Caco-2 (cell line): Measurements from ENCODE around the gene ARHGEF7. TPM values are rescaled to one million over a fixed set of nuclear protein-coding genes. Genes with fewer than 3 reads are reported as not detected.

Experiments
- BruUV-seq: library from RNA; stranded (reverse); fragments of 400-500 nt; replicated peaks from 2 replicates; lab custom pipeline; 2021; lab: Mats Ljungman, UMichigan
- CTCF ChIA-PET: fragments of 300-600 bp; sonication (Branson Sonifier 250); formaldehyde crosslinking; loops from one replicate; lab custom pipeline; 2022; ENCODE audit warnings: antibody characterized with exemption; lab: Charles Lee
- POLR2A ChIA-PET: fragments of 300-600 bp; sonication (Branson Sonifier 250); formaldehyde crosslinking; loops from one replicate; lab custom pipeline; 2022; ENCODE audit warnings: antibody characterized with exemption; lab: Charles Lee
- DNase-seq, 2 experiments: peaks; one replicate each; pipeline versions ENCODE4 v3.0.0 to v3.0.0-alpha.2; 2020 to 2022
- H3K27me3 ChIP-seq: replicated peaks from 2 replicates; pipeline ENCODE4 v1.6.0; 2011; ENCODE audit warnings: low read length; ENCODE audit not compliant: control insufficient read depth, insufficient read depth
- H3K36me3 ChIP-seq: 2 replicates; pipeline ENCODE4 v1.5.1; 2011; ENCODE audit warnings: low read length; ENCODE audit not compliant: control insufficient read depth, insufficient read depth
- H3K4me1 ChIP-seq: fragments of 250-450 bp; sonication (Bioruptor Pico); 2 replicates; pipeline ENCODE4 v1.5.1; 2020; ENCODE audit warnings: mild to moderate bottlenecking
- H3K4me3 ChIP-seq: 2 replicates; pipeline ENCODE4 v1.5.1; 2011; ENCODE audit warnings: low read depth, mild to moderate bottlenecking, control low read depth, low read length
- H3K9me3 ChIP-seq: fragments of 250-450 bp; sonication (Bioruptor Pico); 2 replicates; pipeline ENCODE4 v1.5.1; 2020; ENCODE audit warnings: mild to moderate bottlenecking, moderate library complexity
- H3K27ac Mint-ChIP-seq: one replicate; pipeline ENCODE4 v1.8.0; 2022; ENCODE audit warnings: mixed read lengths; ENCODE audit not compliant: unreplicated experiment
- H3K27me3 Mint-ChIP-seq: one replicate; pipeline ENCODE4 v1.8.0; 2022; ENCODE audit warnings: mixed read lengths; ENCODE audit not compliant: insufficient read depth, unreplicated experiment
- H3K36me3 Mint-ChIP-seq: one replicate; pipeline ENCODE4 v1.8.0; 2022; ENCODE audit warnings: mild to moderate bottlenecking, mixed read lengths; ENCODE audit not compliant: insufficient read depth, unreplicated experiment
- H3K4me1 Mint-ChIP-seq: one replicate; pipeline ENCODE4 v1.8.0; 2022; ENCODE audit warnings: low read depth, mixed read lengths; ENCODE audit not compliant: unreplicated experiment
- H3K4me3 Mint-ChIP-seq: one replicate; pipeline ENCODE4 v1.8.0; 2022; ENCODE audit warnings: mild to moderate bottlenecking, moderate library complexity, mixed read lengths; ENCODE audit not compliant: unreplicated experiment
- H3K9me3 Mint-ChIP-seq: one replicate; pipeline ENCODE4 v1.8.0; 2022; ENCODE audit warnings: mixed read lengths; ENCODE audit not compliant: unreplicated experiment
- intact Hi-C: fragments of 100-400 bp; cut with micrococcal nuclease; formaldehyde crosslinking; loops from one replicate; pipeline ENCODE4 v1.10.0; 2022; ENCODE audit not compliant: unreplicated experiment
- total RNA-seq: library from RNA; stranded (reverse); gene quantifications from 2 replicates; pipeline ENCODE4 v1.2.3, GENCODE V29; 2022
- TF ChIP-seq, protein P1 (sequence below), 2 experiments: fragments of 200-600 bp in 1 of 2; IDR thresholded peaks; 1 replicate in 1 of 2; 2 replicates in 1 of 2; pipeline versions ENCODE4 v1.5.1 to v1.8.0; 2011 to 2022; ENCODE audit warnings: antibody characterized with exemption in 1 of 2, control low read depth in 1 of 2, inconsistent platforms in 1 of 2, low read depth in 1 of 2, low read length in 1 of 2, mild to moderate bottlenecking in 1 of 2, moderate library complexity in 1 of 2; ENCODE audit not compliant: insufficient read depth in 1 of 2, severe bottlenecking in 1 of 2, unreplicated experiment in 1 of 2

Gene ARHGEF7
- total RNA-seq, 1 experiment from 2014 or later: 60.5 TPM

DNA sequence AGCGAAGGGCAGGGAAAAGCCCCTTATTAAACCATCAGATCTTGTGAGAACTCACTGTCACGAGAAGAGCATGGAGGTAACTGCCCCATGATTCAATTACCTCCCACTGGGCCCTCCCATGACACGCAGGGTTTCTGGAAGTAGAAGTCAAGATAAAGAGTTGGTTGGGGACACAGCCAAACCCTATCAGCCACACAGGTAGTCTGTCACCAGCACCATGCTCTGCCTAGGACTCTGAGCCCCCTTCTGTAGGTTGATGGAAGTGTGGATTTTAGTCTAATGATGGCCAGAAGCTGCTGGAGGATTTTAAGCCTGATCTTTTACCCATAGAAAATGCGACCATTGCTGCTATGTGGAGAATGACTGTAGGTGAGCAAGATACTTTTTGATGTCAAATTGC, 60.8 kb downstream of the ARHGEF7 start:
- H3K4me3 ChIP-seq: no peak overlapping the region
- CTCF ChIA-PET: no interaction called here
- no peaks in the 10 kb centered on the region for H3K9me3 ChIP-seq
- Mint-ChIP-seq H3K27ac (no peak overlapping the region), H3K36me3 (peaks cover 42% of the 10 kb centered on the region), H3K9me3 (no peaks in the 10 kb centered on the region), H3K4me3 (no peak overlapping the region), H3K27me3 (no peaks in the 10 kb centered on the region), H3K4me1 (no peaks in the 10 kb centered on the region)
- H3K27me3 ChIP-seq: no peaks in the 10 kb centered on the region
- TF ChIP-seq, protein P1, sequence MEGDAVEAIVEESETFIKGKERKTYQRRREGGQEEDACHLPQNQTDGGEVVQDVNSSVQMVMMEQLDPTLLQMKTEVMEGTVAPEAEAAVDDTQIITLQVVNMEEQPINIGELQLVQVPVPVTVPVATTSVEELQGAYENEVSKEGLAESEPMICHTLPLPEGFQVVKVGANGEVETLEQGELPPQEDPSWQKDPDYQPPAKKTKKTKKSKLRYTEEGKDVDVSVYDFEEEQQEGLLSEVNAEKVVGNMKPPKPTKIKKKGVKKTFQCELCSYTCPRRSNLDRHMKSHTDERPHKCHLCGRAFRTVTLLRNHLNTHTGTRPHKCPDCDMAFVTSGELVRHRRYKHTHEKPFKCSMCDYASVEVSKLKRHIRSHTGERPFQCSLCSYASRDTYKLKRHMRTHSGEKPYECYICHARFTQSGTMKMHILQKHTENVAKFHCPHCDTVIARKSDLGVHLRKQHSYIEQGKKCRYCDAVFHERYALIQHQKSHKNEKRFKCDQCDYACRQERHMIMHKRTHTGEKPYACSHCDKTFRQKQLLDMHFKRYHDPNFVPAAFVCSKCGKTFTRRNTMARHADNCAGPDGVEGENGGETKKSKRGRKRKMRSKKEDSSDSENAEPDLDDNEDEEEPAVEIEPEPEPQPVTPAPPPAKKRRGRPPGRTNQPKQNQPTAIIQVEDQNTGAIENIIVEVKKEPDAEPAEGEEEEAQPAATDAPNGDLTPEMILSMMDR (IDR thresholded peaks at IDR 0.05; ENCODE audit: insufficient read depth in 1 of 2, low read depth in 1 of 2, low read length in 1 of 2, severe bottlenecking in 1 of 2, unreplicated experiment in 1 of 2): no peak
- BruUV-seq: no TSS peak
- POLR2A ChIA-PET: no interaction called here
- DNase-seq: no peak
- H3K36me3 ChIP-seq: peaks cover 2% of the 10 kb centered on the region; the same call in 1 of the 2 replicates
- H3K4me1 ChIP-seq: no peaks in the 10 kb centered on the region
- intact Hi-C loops: no loop called here

DNA sequence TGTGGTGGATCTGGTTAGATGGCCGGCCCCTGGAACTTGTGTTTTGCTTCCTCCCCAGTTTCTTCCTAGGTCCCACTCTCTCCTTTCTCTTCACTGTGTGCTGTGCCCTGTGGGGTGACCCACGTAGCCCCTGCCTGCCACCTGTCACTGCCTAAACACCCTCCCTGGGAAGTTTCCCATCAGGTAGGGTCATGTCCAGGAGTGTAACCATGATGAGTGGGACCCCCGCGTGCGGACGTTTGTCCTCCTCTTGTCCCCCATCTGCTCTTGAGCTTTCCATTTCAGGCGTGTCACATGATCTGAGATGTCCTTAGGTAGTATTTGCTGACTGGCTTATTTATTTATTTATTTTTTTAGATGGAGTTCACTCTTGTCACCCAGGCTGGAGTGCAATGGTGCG, 61.3 kb downstream of the ARHGEF7 start:
- Mint-ChIP-seq H3K9me3 (no peaks in the 10 kb centered on the region), H3K27me3 (no peaks in the 10 kb centered on the region), H3K4me1 (peaks cover 3% of the 10 kb centered on the region), H3K36me3 (peaks cover 47% of the 10 kb centered on the region), H3K4me3 (no peak overlapping the region), H3K27ac (no peak overlapping the region)
- Histone ChIP-seq H3K9me3 (no peaks in the 10 kb centered on the region), H3K4me3 (no peak overlapping the region), H3K4me1 (no peaks in the 10 kb centered on the region), H3K36me3 (peaks cover 2% of the 10 kb centered on the region; the same call in 1 of the 2 replicates), H3K27me3 (no peaks in the 10 kb centered on the region)
- ChIA-PET POLR2A (no interaction called here), CTCF (no interaction called here)
- intact Hi-C loops: no loop called here
- no TSS peak for BruUV-seq
- no peak for DNase-seq
- TF ChIP-seq, protein P1 (IDR thresholded peaks at IDR 0.05; ENCODE audit: insufficient read depth in 1 of 2, low read depth in 1 of 2, low read length in 1 of 2, severe bottlenecking in 1 of 2, unreplicated experiment in 1 of 2): no peak

DNA sequence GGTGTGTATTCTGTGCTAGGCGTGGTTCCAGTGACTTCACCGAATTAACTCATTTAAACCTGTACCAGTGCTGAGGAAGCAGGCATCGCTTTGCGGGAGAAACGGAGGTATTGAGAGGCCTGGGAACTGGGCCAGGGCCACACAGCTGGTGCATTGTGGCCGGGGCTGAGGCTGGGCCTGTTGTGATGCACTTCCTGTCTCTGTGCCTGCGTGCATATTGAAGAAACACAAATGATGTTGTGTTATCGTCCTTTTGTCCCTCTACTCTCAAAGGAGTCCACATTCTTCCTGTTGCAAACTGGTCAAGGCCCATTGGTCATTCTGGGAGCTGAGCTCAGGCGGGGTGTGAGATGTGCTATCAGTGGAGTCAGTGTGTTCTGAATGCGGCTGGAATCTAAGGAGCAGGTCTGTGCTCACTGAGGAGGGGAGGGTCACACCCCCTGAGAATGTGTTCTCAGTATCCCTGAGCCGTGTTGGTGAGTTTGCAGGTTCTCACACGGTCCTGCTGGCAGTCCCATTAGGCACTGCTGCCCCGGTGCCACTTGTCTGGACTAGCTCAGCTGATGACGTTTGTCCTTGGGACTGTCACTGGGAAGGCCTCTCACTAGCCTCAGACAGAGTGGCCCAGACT, 62.1 kb downstream of the ARHGEF7 start:
- Mint-ChIP-seq H3K27ac (no peak overlapping the region), H3K4me1 (peaks cover 7% of the 10 kb centered on the region), H3K4me3 (no peak overlapping the region), H3K36me3 (peaks cover 53% of the 10 kb centered on the region), H3K9me3 (no peaks in the 10 kb centered on the region), H3K27me3 (no peaks in the 10 kb centered on the region)
- H3K4me3 ChIP-seq: no peak overlapping the region
- no peaks in the 10 kb centered on the region for H3K4me1 ChIP-seq
- TF ChIP-seq, protein P1 (IDR thresholded peaks at IDR 0.05; ENCODE audit: insufficient read depth in 1 of 2, low read depth in 1 of 2, low read length in 1 of 2, severe bottlenecking in 1 of 2, unreplicated experiment in 1 of 2): no peak
- no TSS peak for BruUV-seq
- no peak for DNase-seq
- intact Hi-C loops: no loop called here
- H3K27me3 ChIP-seq: no peaks in the 10 kb centered on the region
- H3K36me3 ChIP-seq: peaks cover 2% of the 10 kb centered on the region; the same call in 1 of the 2 replicates
- ChIA-PET POLR2A (no interaction called here), CTCF (interaction anchor here (0.5 kb wide), 1 partner anchor 251 kb away, joined by 4 read pairs; no protein-coding TSS in a partner anchor)
- H3K9me3 ChIP-seq: no peaks in the 10 kb centered on the region
